T-helper 1 cell treated with Interleukin-12 subunit alpha and Interleukin-12 subunit beta and Interleukin-4 antibody, amounts not matched to agents 30 ng/mL and 1 ng/mL, for 36 hours (primary cell): ENCODE measurements around the gene C2. TPM values are rescaled to one million over a fixed set of nuclear protein-coding genes. Genes with fewer than 3 reads are reported as not detected.
"Not testable (repeated sequence)": the region's sequence is repeated elsewhere in the genome, so short reads cannot be mapped to it uniquely, and the experiment has no call there.

ENCODE experiments used
- intact Hi-C: fragments of 100-400 bp; cut with micrococcal nuclease; formaldehyde crosslinking; loops from one replicate; pipeline ENCODE4 v1.15.1; 2024
- total RNA-seq: library from RNA; stranded (reverse); gene quantifications from 2 replicates; pipeline ENCODE4 v1.2.3, GENCODE V29; 2022

The C2 gene
- total RNA-seq, 1 donor from 2014 or later, result 0.12 TPM

- intact Hi-C loops, result loop anchor here (1.0 to 5.0 kb wide), 11 partner anchors 61 to 1281 kb away; partner anchors contain the start of genes ATF6B, BAG6, DXO and GPSM3
Observed at GRCh38 chr6:31898383-31899011, 29.0 kb upstream of the C2 start.

- intact Hi-C loops, result loop anchor here (2.0 to 5.0 kb wide), 5 partner anchors 160 to 1282 kb away; partner anchors contain the start of genes GPSM3, MRPS18B, PBX2 and PPP1R10
Observed at GRCh38 chr6:31899215-31899614, 28.3 kb upstream of the C2 start.

- intact Hi-C loops, result loop anchor here (2.0 to 5.0 kb wide), 5 partner anchors 161 to 1283 kb away; partner anchors contain the start of genes GPSM3, MRPS18B, PBX2 and PPP1R10
Observed at GRCh38 chr6:31899882-31900722, 27.4 kb upstream of the C2 start.

GRCh38 chr6:31900917-31901414, 26.6 kb upstream of the C2 start:
- intact Hi-C loops, result no loop called here

- intact Hi-C loops, result no loop called here
Observed at GRCh38 chr6:31901415-31901952, 26.0 kb upstream of the C2 start.

GRCh38 chr6:31901953-31902643, 25.4 kb upstream of the C2 start, which contains the start of gene ZBTB12:
TSS of gene ZBTB12 (minus strand) at chr6:31902086. CDS start at chr6:31901305, 781 bp downstream.
- intact Hi-C loops, result loop anchor here (1.0 kb wide), 2 partner anchors 56 to 276 kb away; partner anchors contain the start of genes NELFE and RNF5

GRCh38 chr6:31903957-31904356, 23.6 kb upstream of the C2 start:
- intact Hi-C loops, result no loop called here

- intact Hi-C loops, result no loop called here
Observed at GRCh38 chr6:31905041-31905440, 22.5 kb upstream of the C2 start.

- intact Hi-C loops, result no loop called here
Observed at GRCh38 chr6:31906122-31906521, 21.4 kb upstream of the C2 start.

GRCh38 chr6:31906727-31907126, 20.8 kb upstream of the C2 start:
- intact Hi-C loops, result not testable (repeated sequence)

GRCh38 chr6:31907158-31907813, 20.2 kb upstream of the C2 start:
- intact Hi-C loops, result no loop called here

- intact Hi-C loops, result not testable (repeated sequence)
Observed at GRCh38 chr6:31908255-31908654, 19.3 kb upstream of the C2 start.

GRCh38 chr6:31908791-31909190, 18.7 kb upstream of the C2 start:
- intact Hi-C loops, result no loop called here

GRCh38 chr6:31909298-31909697, 18.2 kb upstream of the C2 start:
- intact Hi-C loops, result not testable (repeated sequence)

- intact Hi-C loops, result no loop called here
Observed at GRCh38 chr6:31911826-31912585, 15.5 kb upstream of the C2 start.

GRCh38 chr6:31915351-31915750, 12.2 kb upstream of the C2 start:
- intact Hi-C loops, result no loop called here

- intact Hi-C loops, result no loop called here
Observed at GRCh38 chr6:31915756-31916155, 11.8 kb upstream of the C2 start.

GRCh38 chr6:31918069-31918720, 9.3 kb upstream of the C2 start:
- intact Hi-C loops, result no loop called here

- intact Hi-C loops, result no loop called here
Observed at GRCh38 chr6:31919624-31920303, 7.8 kb upstream of the C2 start.
